Activated CD4-positive, alpha-beta T cell treated with anti-CD3 and anti-CD28 coated beads for 4 hours (primary cell): ENCODE results near the gene LPCAT1.
"Not testable (repeated sequence)": the region's sequence is repeated elsewhere in the genome, so short reads cannot be mapped to it uniquely, and the experiment has no call there.

Experiments
- DNase-seq, 2 donors: peaks; one replicate each; pipeline ENCODE4 v3.0.0-alpha.2; 2020

LPCAT1 gene

DNA sequence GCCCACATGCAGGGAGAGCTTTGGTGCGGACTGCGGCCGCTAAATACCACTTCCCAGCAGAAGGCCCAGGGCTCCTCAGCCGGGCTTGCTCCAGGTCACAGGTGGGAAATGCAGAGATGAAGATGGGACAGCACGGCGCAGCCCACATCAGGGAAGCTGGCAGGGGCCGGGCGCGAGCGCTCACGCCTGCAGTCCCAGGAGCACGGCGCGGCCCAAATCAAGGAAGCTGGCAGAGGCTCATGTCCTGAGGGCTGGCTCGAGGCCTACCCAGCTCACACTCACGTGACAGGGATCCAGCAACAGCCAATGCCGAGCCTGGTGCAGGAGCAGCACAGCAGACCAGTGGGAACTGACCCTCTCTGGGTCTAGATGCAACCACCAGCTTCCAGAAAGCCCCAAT lies 16.3 kb downstream of the LPCAT1 start:
- DNase-seq, result no peak

DNA sequence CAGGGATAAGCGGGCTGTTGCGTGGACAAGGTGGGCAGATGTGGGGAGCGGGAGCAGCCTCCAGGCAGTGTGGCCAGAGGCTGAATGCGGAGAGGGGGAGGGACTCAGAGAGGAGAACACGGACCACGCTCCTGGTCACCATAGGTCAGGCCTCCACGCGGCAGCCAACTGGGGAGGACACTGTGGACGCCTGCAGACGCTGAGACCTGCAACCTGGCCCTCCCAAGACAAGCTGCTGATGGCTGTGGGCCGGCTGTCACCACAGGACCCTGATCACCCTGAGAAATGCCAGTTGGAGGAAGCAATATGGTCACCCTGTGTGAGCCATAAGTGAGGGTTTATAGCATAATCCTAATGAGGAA lies 16.8 kb downstream of the LPCAT1 start:
- no peak for DNase-seq

GRCh38 chr5:1506242-1507013 lies 17.3 kb downstream of the LPCAT1 start:
- no peak for DNase-seq

DNA sequence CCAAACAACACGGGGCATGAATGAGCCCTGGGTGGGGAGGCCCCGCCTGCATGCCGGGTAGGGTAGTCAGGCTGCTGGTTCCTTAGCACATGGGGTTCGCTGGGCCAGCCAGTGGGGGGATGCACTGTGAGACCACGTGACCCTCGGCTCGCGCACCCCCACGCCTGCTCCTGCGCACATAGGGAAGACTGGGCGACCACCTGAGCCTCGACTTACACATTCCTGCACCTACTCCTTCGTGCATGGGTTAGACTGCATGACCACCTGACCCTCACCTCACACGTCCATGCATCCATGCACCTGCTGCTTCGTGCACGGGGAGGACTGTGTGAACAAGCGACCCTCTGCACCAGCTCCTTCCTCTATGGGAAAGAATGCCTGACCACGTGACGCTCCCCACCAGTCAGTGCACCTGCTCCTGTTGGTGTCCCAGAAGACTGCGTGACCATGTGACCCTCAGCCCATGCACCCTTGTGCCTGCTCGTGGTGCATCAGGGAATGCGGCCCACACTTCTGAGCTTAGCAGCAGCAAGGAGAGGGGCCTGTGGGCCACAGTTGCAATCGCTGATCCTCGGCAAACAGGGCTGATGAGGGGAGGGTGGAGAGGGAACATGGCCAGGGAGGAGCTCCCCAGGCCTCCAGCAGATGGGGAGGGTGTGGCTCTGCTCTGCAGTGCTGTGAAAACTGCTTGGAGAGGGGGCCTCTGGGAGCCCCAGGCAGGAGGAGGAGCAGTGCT lies 18.1 kb downstream of the LPCAT1 start:
- no peak for DNase-seq

DNA sequence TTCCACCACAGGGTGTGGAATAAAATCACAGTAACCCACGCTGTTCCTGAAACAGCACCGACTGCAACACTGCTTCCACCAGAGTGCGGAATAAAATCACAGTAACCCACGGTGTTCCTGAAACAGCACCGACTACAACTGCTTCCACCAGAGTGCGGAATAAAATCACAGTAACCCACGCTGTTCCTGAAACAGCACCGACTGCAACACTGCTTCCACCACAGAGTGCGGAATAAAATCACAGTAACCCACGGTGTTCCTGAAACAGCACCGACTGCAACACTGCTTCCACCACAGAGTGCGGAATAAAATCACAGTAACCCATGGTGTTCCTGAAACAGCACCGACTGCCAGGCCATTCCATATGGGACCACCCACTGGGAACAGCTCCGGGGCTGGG lies 18.7 kb downstream of the LPCAT1 start:
- DNase-seq, result not testable (repeated sequence)

DNA sequence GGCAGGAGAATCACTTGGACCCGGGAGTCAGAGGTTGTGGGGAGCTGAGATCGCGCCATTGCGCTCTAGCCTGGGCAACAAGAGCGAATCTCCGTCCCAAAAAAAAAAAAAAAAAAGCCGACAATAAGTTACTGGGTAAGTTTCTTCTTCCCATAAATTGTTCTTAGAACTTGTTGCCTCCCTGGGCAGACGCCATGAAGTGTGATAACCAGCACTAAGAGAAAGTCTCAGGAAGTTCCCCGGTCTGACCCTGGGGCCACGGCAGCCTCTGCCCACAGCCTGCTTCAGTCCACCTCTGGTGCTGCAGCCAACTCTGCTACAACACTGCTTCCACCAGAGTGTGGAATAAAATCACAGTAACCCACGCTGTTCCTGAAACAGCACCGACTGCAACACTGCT lies 19.1 kb downstream of the LPCAT1 start:
- DNase-seq, result no peak

DNA sequence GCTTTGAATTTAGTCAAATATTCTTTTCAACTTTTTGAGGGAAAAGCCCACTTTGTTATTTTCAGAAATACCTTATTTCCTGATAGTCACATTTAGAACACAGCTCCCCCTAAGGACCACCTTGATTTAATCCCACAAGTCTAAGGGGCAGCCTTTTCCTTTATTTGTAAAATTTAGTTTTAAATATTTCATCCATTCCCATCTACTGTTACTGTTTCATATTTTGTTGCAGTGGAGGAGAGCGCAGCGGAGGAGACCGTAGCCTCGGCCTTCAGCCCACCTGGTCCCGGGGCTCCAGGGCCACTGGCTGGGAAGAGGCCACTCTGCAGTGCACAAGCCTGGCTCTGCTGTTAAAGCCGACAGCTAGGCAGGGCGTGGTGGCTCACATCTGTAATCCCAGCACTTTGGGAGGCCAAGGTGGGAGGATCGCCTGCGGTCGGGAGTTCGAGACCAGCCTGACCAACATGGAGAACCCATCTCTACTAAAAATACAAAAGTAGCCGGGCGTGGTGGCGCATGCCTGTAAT lies 19.6 kb downstream of the LPCAT1 start:
- DNase-seq, result no peak

GRCh38 chr5:1503241-1504068 lies 20.3 kb downstream of the LPCAT1 start:
- no peak for DNase-seq

DNA sequence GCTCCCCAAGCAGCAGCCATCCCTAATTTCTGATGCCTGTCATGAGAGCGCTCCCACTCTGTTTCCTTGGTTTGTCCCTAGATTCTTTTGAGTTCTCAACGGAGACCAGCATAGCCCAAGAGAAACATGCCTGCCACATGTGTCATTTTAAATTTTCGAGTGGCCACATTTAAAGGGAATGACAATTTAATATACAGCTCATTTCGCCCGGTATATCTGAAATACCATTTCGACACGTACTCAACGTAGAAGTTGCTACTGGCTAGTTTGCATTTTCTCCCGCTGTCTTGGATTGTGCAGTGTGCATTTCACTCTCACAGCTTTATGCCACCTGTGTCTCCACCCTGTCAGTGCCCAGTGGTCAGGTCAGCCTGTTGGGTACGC lies 21.0 kb downstream of the LPCAT1 start:
- no peak for DNase-seq

GRCh38 chr5:1502046-1502736 lies 21.6 kb downstream of the LPCAT1 start:
- no peak for DNase-seq

DNA sequence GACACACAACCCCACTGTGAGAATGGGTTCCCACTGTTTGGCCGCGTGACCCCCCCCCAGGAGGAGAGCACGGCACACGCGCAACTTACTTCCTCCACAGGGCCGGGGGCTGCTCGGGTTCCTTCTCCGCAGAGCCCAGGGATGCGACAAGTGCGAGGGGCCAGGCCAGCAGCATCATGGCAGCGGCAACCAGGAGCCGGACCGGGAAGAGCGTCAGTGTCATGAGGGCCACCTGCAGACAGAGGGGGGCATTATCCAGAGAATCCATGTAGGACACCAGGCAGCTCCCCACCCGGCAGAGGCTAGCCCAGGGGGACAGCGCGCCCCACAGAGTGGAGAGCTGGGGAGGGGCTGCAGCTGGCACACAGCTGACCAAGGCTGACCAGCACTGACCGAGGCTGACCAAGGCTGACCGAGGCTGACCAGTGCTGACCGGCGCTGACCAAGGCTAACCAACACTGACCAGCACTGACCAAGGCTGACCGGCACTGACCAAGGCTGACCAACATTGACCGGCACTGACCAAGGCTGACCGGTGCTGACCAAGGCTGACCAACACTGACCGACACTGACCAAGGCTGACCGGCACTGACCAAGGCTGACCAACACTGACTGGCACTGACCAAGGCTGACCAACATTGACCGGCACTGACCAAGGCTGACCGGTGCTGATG lies 22.3 kb downstream of the LPCAT1 start:
- DNase-seq, result no peak

GRCh38 chr5:1500411-1501091 lies 23.2 kb downstream of the LPCAT1 start:
- DNase-seq, result no peak

GRCh38 chr5:1499851-1500250 lies 23.9 kb downstream of the LPCAT1 start:
- DNase-seq, result no peak

DNA sequence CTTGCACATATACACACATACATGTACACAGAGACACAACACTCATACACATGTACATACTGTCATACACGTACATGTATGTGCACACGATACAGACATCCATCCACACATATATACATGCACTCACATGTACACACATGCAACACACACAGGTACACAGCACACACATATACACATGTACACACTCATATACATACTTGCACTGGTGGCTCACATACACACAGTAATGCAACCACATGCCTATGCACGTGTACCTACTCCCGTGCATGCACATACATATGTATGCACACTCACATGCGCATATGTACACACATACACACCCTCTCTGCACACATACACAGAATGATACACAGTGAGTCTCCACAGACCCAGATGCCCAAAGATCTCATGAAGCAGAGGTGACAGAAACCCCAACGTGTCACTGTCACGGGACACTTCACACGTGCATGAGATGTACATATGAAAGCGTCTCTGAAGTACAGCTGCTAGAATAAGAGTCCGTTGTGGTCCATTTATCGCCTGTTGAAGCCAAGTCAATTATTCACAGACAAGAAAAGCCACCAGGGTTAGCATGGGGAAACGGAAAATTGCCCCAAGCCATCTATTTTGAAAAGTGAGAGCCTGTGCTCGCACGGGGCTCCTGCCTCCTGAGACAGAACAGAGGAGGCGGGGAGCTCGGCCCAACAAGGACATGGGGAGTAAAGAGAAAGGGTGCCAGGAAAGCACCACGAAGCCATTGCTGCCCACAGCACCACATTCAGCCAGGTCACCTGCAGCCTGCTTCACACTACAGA lies 24.9 kb downstream of the LPCAT1 start:
- DNase-seq, result no peak

DNA sequence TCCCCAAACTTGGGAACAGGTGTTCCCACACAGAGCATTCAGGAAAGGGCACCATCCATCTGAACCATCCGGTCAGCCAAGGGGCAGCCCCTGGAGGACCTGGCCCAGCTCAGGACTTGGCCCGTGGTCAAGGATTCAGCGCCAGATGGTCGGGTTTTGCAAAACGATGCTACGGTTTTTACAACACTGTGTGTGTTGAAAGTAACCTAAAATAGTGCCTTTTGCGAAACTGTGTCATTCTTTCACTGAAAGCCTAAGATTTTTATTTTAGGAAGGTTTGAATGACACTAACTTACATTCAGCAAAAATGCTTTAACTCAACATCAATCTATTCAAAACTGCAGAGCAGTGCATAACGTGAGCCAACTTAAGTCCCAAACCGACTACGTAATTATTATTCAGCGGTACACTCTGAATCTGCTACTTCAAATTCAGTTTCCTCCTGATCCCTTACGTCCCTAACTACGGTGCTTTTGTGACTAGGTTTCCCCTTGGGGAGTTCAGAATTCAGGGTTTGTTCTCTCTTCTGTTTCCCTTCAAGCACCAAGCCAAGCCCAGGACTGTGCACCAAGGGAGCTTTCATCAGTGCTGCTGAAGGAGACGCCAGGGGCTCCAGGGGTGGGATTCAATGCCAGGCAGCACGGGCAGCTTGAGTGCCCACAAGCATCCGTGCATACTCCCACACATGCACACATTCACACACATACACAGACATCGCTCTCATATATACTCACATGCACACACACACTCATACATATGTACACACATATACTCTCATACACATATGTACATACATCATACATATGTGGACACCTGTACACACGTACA lies 25.8 kb downstream of the LPCAT1 start:
- no peak for DNase-seq

DNA sequence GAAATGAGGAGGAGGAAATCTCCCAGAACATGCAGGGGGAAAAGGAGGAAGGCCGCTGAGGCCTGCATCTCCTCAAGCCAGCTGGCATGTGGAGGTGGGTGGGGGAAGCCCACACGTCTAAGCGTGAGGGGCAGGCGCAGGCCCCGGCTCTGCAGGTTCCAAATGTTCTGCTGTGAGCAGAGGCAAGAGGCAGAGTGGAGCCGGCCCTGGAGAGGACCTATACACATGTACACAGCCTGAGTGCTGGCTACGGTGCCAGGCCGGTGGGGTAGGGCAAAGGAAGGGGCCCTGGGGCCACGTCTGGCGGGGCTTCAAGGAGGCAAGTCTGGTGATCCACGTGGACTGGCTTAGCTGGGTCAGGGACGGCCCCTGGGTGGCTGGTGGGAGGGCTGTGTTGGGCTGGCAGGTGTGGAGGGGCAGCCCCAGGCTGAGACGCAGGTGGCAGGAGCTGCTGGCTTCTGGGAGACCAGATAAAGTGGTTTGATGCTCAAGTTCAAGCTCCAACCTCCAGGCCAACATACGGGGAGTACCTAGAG lies 26.4 kb downstream of the LPCAT1 start:
- DNase-seq, result no peak

- DNase-seq, result no peak
These were observed 28.2 kb downstream of the LPCAT1 start for GRCh38 chr5:1495525-1495897.

DNA sequence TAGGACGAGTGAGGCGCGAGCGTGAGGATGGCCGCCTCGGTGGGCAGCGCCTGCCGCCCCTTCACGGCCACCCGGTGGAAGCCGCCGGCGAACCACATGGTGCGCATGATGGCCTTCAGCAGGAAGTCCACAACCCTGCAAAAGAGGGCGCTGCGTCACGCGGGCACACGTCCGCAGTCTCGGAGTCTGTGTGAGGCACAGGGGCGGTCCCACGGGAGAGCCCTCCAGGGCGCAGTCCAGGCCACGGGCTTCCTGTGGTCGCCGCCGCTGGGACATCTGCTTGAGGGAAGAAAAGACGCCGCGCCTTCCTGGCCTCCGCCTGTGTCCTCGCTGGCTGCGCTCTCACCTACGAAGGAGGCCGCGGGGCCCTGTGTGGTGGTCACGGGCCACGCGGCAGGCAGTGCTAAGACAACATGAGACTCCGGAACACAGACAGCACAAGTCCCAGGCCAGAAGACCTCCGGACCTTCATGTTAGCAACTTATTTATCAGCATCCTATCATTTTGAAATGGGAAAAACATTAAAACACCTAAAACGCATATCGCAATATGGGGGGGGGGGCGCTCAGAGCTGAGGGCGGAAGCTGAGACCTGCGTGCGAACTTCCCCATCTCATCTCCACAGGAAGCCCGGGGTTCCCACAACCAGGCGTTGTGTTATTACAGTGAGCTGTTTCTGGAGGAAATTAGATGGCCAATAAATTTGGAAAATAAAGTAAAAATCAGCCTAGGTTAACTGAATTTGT lies 28.8 kb downstream of the LPCAT1 start:
- peak in 1 of 2 donors; percentile 12 for DNase-seq

GRCh38 chr5:1493941-1494340 lies 29.8 kb downstream of the LPCAT1 start:
- DNase-seq, result no peak
